IMR-90 (cell line): ENCODE results near the gene DIP2C. TPM values are rescaled to one million over a fixed set of nuclear protein-coding genes. Genes with fewer than 3 reads are reported as not detected.
A peak's percentile ranks its signal among the peaks of the same experiment; 100 is the strongest.

Experiments
- ATAC-seq: fragments of 200-7000 bp; cut with Tn5 transposase; 2 replicates; pipeline ENCODE4 v1.9.1; 2020; ENCODE audit warnings: low read depth, mild to moderate bottlenecking, moderate library complexity
- BruUV-seq: library from RNA; stranded (reverse); fragments of 400-500 nt; replicated peaks from 2 replicates; lab custom pipeline; 2021; lab: Mats Ljungman, UMichigan
- CTCF ChIA-PET: fragments of 300-600 bp; formaldehyde crosslinking; extraction: SDS; loops from one replicate; lab custom pipeline; 2021; ENCODE audit warnings: antibody characterized with exemption; lab: Yijun Ruan, JAX
- POLR2A ChIA-PET: fragments of 300-600 bp; sonication (Branson Sonifier 250); formaldehyde crosslinking; loops from one replicate; lab custom pipeline; 2022; ENCODE audit warnings: antibody characterized with exemption; ENCODE audit not compliant: unreplicated experiment; lab: Charles Lee
- DNase-seq: peaks from one replicate; pipeline ENCODE4 v3.0.0; 2013
- H2AFZ ChIP-seq: replicated peaks from 2 replicates; pipeline ENCODE3; 2013; ENCODE audit warnings: low read length, mild to moderate bottlenecking; ENCODE audit not compliant: poor library complexity
- H2AK5ac ChIP-seq: 2 replicates; pipeline ENCODE4 v1.6.1; 2013; ENCODE audit warnings: low read depth, low read length, inconsistent platforms
- H2AK9ac ChIP-seq: replicated peaks from 2 replicates; pipeline ENCODE3; 2013; ENCODE audit warnings: mild to moderate bottlenecking, low read depth, low read length, moderate library complexity; ENCODE audit not compliant: poor library complexity
- H2BK120ac ChIP-seq: 2 replicates; pipeline ENCODE4 v1.6.1; 2013; ENCODE audit warnings: low read depth, low read length, inconsistent platforms
- H2BK15ac ChIP-seq: 3 replicates; pipeline ENCODE4 v1.6.1; 2013; ENCODE audit warnings: low read depth, low read length, inconsistent platforms
- H2BK20ac ChIP-seq: 2 replicates; pipeline ENCODE4 v1.6.1; 2013; ENCODE audit warnings: low read depth, mild to moderate bottlenecking, inconsistent platforms, low read length, moderate library complexity
- H2BK5ac ChIP-seq: 2 replicates; pipeline ENCODE4 v1.6.1; 2013; ENCODE audit warnings: mild to moderate bottlenecking, low read depth, low read length, inconsistent platforms; ENCODE audit not compliant: poor library complexity, severe bottlenecking
- H3K14ac ChIP-seq: replicated peaks from 2 replicates; pipeline ENCODE4 v1.6.1; 2013; ENCODE audit warnings: low read depth, low read length, inconsistent platforms
- H3K18ac ChIP-seq: 2 replicates; pipeline ENCODE4 v1.6.1; 2013; ENCODE audit warnings: low read depth, low read length, control low read depth
- H3K23ac ChIP-seq: 2 replicates; pipeline ENCODE4 v1.6.1; 2013; ENCODE audit warnings: low read depth, low read length, inconsistent platforms
- H3K27ac ChIP-seq: 2 replicates; pipeline ENCODE4 v1.5.1; 2013; ENCODE audit warnings: mild to moderate bottlenecking, control low read depth, low read length; ENCODE audit not compliant: insufficient read depth
- H3K27me3 ChIP-seq: 2 replicates; pipeline ENCODE4 v1.6.1; 2013; ENCODE audit warnings: low read length; ENCODE audit not compliant: control insufficient read depth, insufficient read depth
- H3K36me3 ChIP-seq: 2 replicates; pipeline ENCODE4 v1.6.1; 2013; ENCODE audit warnings: low read length, mixed read lengths; ENCODE audit not compliant: control insufficient read depth, insufficient read depth
- H3K4ac ChIP-seq: 2 replicates; pipeline ENCODE4 v1.6.1; 2013; ENCODE audit warnings: low read depth, low read length, inconsistent platforms
- H3K4me1 ChIP-seq: 2 replicates; pipeline ENCODE4 v1.6.1; 2013; ENCODE audit warnings: low read length, mixed read lengths; ENCODE audit not compliant: control insufficient read depth, insufficient read depth
- H3K4me2 ChIP-seq: 2 replicates; pipeline ENCODE4 v1.6.1; 2013; ENCODE audit warnings: low read depth, mild to moderate bottlenecking, control low read depth, low read length, moderate library complexity
- H3K4me3 ChIP-seq: 2 replicates; pipeline ENCODE4 v1.5.1; 2013; ENCODE audit warnings: low read depth, mild to moderate bottlenecking, control low read depth, low read length, moderate library complexity; ENCODE audit not compliant: insufficient read depth
- H3K56ac ChIP-seq: 2 replicates; pipeline ENCODE4 v1.6.1; 2013; ENCODE audit warnings: low read length, inconsistent platforms; ENCODE audit not compliant: insufficient read depth; ENCODE audit errors: extremely low read depth
- H3K79me1 ChIP-seq, 2 experiments: 2 replicates each; pipeline ENCODE4 v1.6.1; 2013; ENCODE audit warnings: low read length in 2 of 2, inconsistent platforms in 1 of 2, low read depth in 1 of 2
- H3K9ac ChIP-seq: 2 replicates; pipeline ENCODE4 v1.6.1; 2013; ENCODE audit warnings: low read depth, low read length, control low read depth
- H3K9me1 ChIP-seq: 2 replicates; pipeline ENCODE4 v1.6.1; 2013; ENCODE audit warnings: low read length, inconsistent platforms; ENCODE audit not compliant: insufficient read depth
- H3K9me3 ChIP-seq: 2 replicates; pipeline ENCODE4 v1.6.1; 2013; ENCODE audit warnings: low read length; ENCODE audit not compliant: control insufficient read depth, insufficient read depth
- H4K20me1 ChIP-seq: 2 replicates; pipeline ENCODE4 v1.6.1; 2013; ENCODE audit warnings: low read length, inconsistent platforms; ENCODE audit not compliant: insufficient read depth
- H4K5ac ChIP-seq: 2 replicates; pipeline ENCODE4 v1.6.1; 2013; ENCODE audit warnings: mild to moderate bottlenecking, low read depth, low read length, control low read depth
- H4K8ac ChIP-seq, 2 experiments: 2 replicates each; pipeline ENCODE4 v1.6.1; 2013; ENCODE audit warnings: low read depth in 2 of 2, low read length in 2 of 2, control low read depth in 1 of 2, inconsistent platforms in 1 of 2
- H4K91ac ChIP-seq: 2 replicates; pipeline ENCODE4 v1.6.1; 2013; ENCODE audit warnings: low read depth, low read length, inconsistent platforms; ENCODE audit not compliant: insufficient read depth
- BHLHE40 ChIP-seq: fragments of 150-350 bp; IDR thresholded peaks from 2 replicates; pipeline ENCODE4 v1.6.1; 2016; ENCODE audit warnings: mild to moderate bottlenecking, low read depth, low read length
- CEBPB ChIP-seq: IDR thresholded peaks from 2 replicates; pipeline ENCODE4 v1.6.1; 2012; ENCODE audit warnings: low read depth, low read length, improper control_type of control experiment
- CHD1 ChIP-seq: IDR thresholded peaks from 2 replicates; pipeline ENCODE4 v1.6.1; 2012; ENCODE audit warnings: low read depth, low read length, improper control_type of control experiment
- ELK1 ChIP-seq: fragments of 150-350 bp; IDR thresholded peaks from 2 replicates; pipeline ENCODE4 v1.6.1; 2016; ENCODE audit warnings: low read depth, mild to moderate bottlenecking, low read length, moderate library complexity, borderline replicate concordance
- FOS ChIP-seq: fragments of 150-350 bp; IDR thresholded peaks from 2 replicates; pipeline ENCODE4 v1.6.1; 2016; ENCODE audit warnings: low read depth, low read length
- MAFK ChIP-seq: IDR thresholded peaks from 2 replicates; pipeline ENCODE4 v1.6.1; 2012; ENCODE audit warnings: low read depth, low read length, improper control_type of control experiment
- MAZ ChIP-seq: IDR thresholded peaks from 2 replicates; pipeline ENCODE4 v1.6.1; 2012; ENCODE audit warnings: low read depth, mild to moderate bottlenecking, low read length, improper control_type of control experiment, moderate library complexity, borderline replicate concordance
- MXI1 ChIP-seq: IDR thresholded peaks from 2 replicates; pipeline ENCODE4 v1.6.1; 2012; ENCODE audit warnings: low read depth, mild to moderate bottlenecking, low read length, moderate library complexity, borderline replicate concordance
- NFE2L2 ChIP-seq: fragments of 150-350 bp; IDR thresholded peaks from 2 replicates; pipeline ENCODE4 v1.6.1; 2016; ENCODE audit warnings: low read depth, mild to moderate bottlenecking, low read length
- POLR2A ChIP-seq: IDR thresholded peaks from 2 replicates; pipeline ENCODE4 v1.6.1; 2012; ENCODE audit warnings: mild to moderate bottlenecking, low read depth, low read length
- RAD21 ChIP-seq: IDR thresholded peaks from 2 replicates; pipeline ENCODE4 v1.6.1; 2012; ENCODE audit warnings: low read length, improper control_type of control experiment
- RCOR1 ChIP-seq: IDR thresholded peaks from 2 replicates; pipeline ENCODE4 v1.6.1; 2012; ENCODE audit warnings: mild to moderate bottlenecking, low read length, improper control_type of control experiment; ENCODE audit not compliant: insufficient replicate concordance
- RFX5 ChIP-seq: IDR thresholded peaks from 2 replicates; pipeline ENCODE4 v1.8.0; 2012; ENCODE audit warnings: low read depth, mild to moderate bottlenecking, low read length, moderate library complexity
- SMC3 ChIP-seq: fragments of 150-350 bp; IDR thresholded peaks from 2 replicates; pipeline ENCODE4 v1.6.1; 2016; ENCODE audit warnings: low read depth, mild to moderate bottlenecking, antibody characterized with exemption, low read length, moderate library complexity
- WGBS, 2 experiments: methylation state at CpG; one replicate each; pipeline versions ENCODE4 v1.1.5 to v1.1.7; 2013; ENCODE audit warnings: missing lambda C conversion rate in 2 of 2; ENCODE audit not compliant: insufficient read length in 1 of 2; ENCODE audit errors: extremely low coverage in 2 of 2; 5-methylcytosine and 5-hydroxymethylcytosine counted together
- dilution Hi-C: fragments of 300-500 bp; cut with HindIII; formaldehyde crosslinking; loops from one replicate; pipeline ENCODE4 v1.14.3; 2018; ENCODE audit warnings: low sequenced_read_pairs; ENCODE audit not compliant: unreplicated experiment
- in situ Hi-C: fragments of 300-500 bp; cut with MboI; formaldehyde crosslinking; loops from 3 replicates; pipeline ENCODE4 v1.14.3; 2019; ENCODE audit warnings: low sequenced_read_pairs, inconsistent platforms, mixed read lengths
- intact Hi-C: fragments of 100-400 bp; cut with micrococcal nuclease; formaldehyde crosslinking; loops from 2 replicates; pipeline ENCODE4 v1.10.0; 2022
- polyA plus RNA-seq, 3 experiments: library from polyadenylated mRNA; depleted of rRNA; stranded (reverse); fragments of >200 nt; gene quantifications; 2 replicates each; pipeline ENCODE4 v1.2.3, GENCODE V29; 2012; ENCODE audit warnings: low replicate concordance in 1 of 3
- total RNA-seq: library from RNA; depleted of rRNA; stranded (reverse); fragments of >200 nt; gene quantifications from 2 replicates; pipeline ENCODE4 v1.2.3, GENCODE V29; 2012
- TF ChIP-seq, protein P1 (sequence below): fragments of 150-350 bp; IDR thresholded peaks from 2 replicates; pipeline ENCODE4 v1.6.1; 2017; ENCODE audit warnings: mild to moderate bottlenecking, antibody characterized with exemption, low read length, low read depth
- TF ChIP-seq, protein P2 (sequence below): conservative IDR thresholded peaks from 2 replicates; pipeline ENCODE4 v1.5.1; 2012; ENCODE audit warnings: mild to moderate bottlenecking, low read depth, low read length, improper control_type of control experiment

The DIP2C gene
- total and polyA plus RNA-seq, 2 of the 4 experiments (the other 2 are of a cell fraction): 8.6 to 17.3 TPM

DNA sequence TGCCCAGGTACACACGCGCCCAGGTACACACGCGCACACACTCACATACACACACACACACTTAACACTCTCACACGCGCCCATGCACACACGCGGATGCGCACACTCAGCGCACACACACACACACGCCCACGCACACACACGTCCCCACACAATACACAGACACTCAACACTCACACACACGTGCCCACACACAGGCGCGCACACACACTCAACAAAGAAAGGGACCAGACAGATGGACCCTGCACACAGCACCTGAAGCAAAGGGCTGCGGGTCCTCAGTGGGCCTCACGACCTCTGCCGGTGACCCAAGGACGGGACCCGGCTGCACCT, 296.8 kb downstream of the DIP2C start:
- Histone ChIP-seq H3K56ac (no peak overlapping the region), H3K27ac (no peak overlapping the region), H2BK5ac (no peak overlapping the region), H4K91ac (no peak overlapping the region), H3K79me1 (peaks cover 15 to 57% of the 10 kb centered on the region in 2 experiments), H3K36me3 (peaks cover 21% of the 10 kb centered on the region), H3K9me1 (peaks cover 26% of the 10 kb centered on the region), H2AK9ac (no peak overlapping the region), H2AFZ (no peak overlapping the region), H4K5ac (no peak overlapping the region), H2BK20ac (no peak overlapping the region), H3K4me3 (no peak overlapping the region), H3K4ac (no peak overlapping the region), H4K20me1 (peaks cover 4% of the 10 kb centered on the region; the same call in 1 of the 2 replicates), H3K27me3 (no peaks in the 10 kb centered on the region), H3K14ac (no peak overlapping the region), H2AK5ac (peak overlapping the region; percentile 16; the same call in 1 of the 2 replicates), H3K9me3 (no peaks in the 10 kb centered on the region), H2BK15ac (no peak overlapping the region), H3K4me1 (no peaks in the 10 kb centered on the region), H2BK120ac (no peak overlapping the region), H3K18ac (no peak overlapping the region), H3K4me2 (no peak overlapping the region), H4K8ac (no peak overlapping the region), H3K23ac (no peak overlapping the region), H3K9ac (no peak overlapping the region)
- dilution Hi-C loops: no loop called here
- CTCF ChIA-PET: interaction anchor here (0.6 kb wide), 1 partner anchor 504 kb away, joined by 5 read pairs; no protein-coding TSS in a partner anchor
- POLR2A ChIA-PET: no interaction called here
- ATAC-seq (no peak), DNase-seq (no peak)
- BruUV-seq: no TSS peak
- in situ Hi-C loops: no loop called here
- intact Hi-C loops: no loop called here
- TF ChIP-seq POLR2A (no peak), RFX5 (no peak), FOS (no peak), BHLHE40 (no peak), MAZ (no peak), CHD1 (no peak), ELK1 (no peak), RAD21 (no peak), MAFK (no peak), RCOR1 (no peak), CEBPB (no peak), MXI1 (no peak), SMC3 (no peak), NFE2L2 (no peak)
- TF ChIP-seq, protein P1, sequence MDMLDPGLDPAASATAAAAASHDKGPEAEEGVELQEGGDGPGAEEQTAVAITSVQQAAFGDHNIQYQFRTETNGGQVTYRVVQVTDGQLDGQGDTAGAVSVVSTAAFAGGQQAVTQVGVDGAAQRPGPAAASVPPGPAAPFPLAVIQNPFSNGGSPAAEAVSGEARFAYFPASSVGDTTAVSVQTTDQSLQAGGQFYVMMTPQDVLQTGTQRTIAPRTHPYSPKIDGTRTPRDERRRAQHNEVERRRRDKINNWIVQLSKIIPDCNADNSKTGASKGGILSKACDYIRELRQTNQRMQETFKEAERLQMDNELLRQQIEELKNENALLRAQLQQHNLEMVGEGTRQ: no peak
- TF ChIP-seq, protein P2, sequence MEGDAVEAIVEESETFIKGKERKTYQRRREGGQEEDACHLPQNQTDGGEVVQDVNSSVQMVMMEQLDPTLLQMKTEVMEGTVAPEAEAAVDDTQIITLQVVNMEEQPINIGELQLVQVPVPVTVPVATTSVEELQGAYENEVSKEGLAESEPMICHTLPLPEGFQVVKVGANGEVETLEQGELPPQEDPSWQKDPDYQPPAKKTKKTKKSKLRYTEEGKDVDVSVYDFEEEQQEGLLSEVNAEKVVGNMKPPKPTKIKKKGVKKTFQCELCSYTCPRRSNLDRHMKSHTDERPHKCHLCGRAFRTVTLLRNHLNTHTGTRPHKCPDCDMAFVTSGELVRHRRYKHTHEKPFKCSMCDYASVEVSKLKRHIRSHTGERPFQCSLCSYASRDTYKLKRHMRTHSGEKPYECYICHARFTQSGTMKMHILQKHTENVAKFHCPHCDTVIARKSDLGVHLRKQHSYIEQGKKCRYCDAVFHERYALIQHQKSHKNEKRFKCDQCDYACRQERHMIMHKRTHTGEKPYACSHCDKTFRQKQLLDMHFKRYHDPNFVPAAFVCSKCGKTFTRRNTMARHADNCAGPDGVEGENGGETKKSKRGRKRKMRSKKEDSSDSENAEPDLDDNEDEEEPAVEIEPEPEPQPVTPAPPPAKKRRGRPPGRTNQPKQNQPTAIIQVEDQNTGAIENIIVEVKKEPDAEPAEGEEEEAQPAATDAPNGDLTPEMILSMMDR: no peak
- 99% methylated on average over 15 of the region's 21 CpGs; no CpG with 5 or more reads in 1 of the 2 experiments for WGBS, 2 experiments
